Neutrophil (primary cell): ENCODE results near the gene SLC39A11.

Source experiments
- H3K27ac ChIP-seq: fragments of 200-600 bp; sonication (generic); 2 replicates; pipeline ENCODE4 v1.5.1; 2016; ENCODE audit warnings: mild to moderate bottlenecking, moderate library complexity
- H3K27me3 ChIP-seq: fragments of 200-600 bp; sonication (generic); 2 replicates; pipeline ENCODE4 v1.6.0; 2016; ENCODE audit warnings: mild to moderate bottlenecking
- H3K36me3 ChIP-seq: fragments of 200-600 bp; sonication (generic); 2 replicates; pipeline ENCODE4 v1.5.1; 2017
- H3K4me1 ChIP-seq, 2 experiments: fragments of 200-600 bp in 1 of 2; sonication (generic) in 1 of 2; 1 replicate in 1 of 2; 2 replicates in 1 of 2; pipeline versions ENCODE4 v1.5.1 to v1.6.1; 2013 to 2016; ENCODE audit warnings: low read depth in 1 of 2, low read length in 1 of 2, mild to moderate bottlenecking in 1 of 2, moderate library complexity in 1 of 2; ENCODE audit not compliant: control insufficient read depth in 1 of 2, insufficient read depth in 1 of 2
- H3K4me3 ChIP-seq, 2 experiments: fragments of 200-600 bp in 1 of 2; sonication (generic) in 1 of 2; 1 replicate in 1 of 2; 2 replicates in 1 of 2; pipeline ENCODE4 v1.5.1; 2013 to 2016; ENCODE audit warnings: low read depth in 1 of 2, low read length in 1 of 2, mild to moderate bottlenecking in 1 of 2, moderate library complexity in 1 of 2
- H3K9me3 ChIP-seq: fragments of 200-600 bp; sonication (generic); 2 replicates; pipeline ENCODE4 v1.5.1; 2016
- TF ChIP-seq, protein P1 (sequence below): fragments of 200-600 bp; sonication (generic); IDR thresholded peaks from 2 replicates; pipeline ENCODE4 v1.5.1; 2016; ENCODE audit warnings: antibody characterized with exemption

Gene SLC39A11

GRCh38 chr17:72699545-72699944, 392.9 kb downstream of the SLC39A11 start:
- no peaks in the 10 kb centered on the region for H3K27me3 ChIP-seq
- H3K4me3 ChIP-seq = no peak overlapping the region
- peaks cover 5% of the 10 kb centered on the region for H3K36me3 ChIP-seq
- no peak overlapping the region for H3K27ac ChIP-seq
- no peaks in the 10 kb centered on the region for H3K4me1 ChIP-seq
- TF ChIP-seq, protein P1, sequence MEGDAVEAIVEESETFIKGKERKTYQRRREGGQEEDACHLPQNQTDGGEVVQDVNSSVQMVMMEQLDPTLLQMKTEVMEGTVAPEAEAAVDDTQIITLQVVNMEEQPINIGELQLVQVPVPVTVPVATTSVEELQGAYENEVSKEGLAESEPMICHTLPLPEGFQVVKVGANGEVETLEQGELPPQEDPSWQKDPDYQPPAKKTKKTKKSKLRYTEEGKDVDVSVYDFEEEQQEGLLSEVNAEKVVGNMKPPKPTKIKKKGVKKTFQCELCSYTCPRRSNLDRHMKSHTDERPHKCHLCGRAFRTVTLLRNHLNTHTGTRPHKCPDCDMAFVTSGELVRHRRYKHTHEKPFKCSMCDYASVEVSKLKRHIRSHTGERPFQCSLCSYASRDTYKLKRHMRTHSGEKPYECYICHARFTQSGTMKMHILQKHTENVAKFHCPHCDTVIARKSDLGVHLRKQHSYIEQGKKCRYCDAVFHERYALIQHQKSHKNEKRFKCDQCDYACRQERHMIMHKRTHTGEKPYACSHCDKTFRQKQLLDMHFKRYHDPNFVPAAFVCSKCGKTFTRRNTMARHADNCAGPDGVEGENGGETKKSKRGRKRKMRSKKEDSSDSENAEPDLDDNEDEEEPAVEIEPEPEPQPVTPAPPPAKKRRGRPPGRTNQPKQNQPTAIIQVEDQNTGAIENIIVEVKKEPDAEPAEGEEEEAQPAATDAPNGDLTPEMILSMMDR = no peak
- no peaks in the 10 kb centered on the region for H3K9me3 ChIP-seq

- Histone ChIP-seq H3K27ac (no peak overlapping the region), H3K4me1 (no peaks in the 10 kb centered on the region), H3K9me3 (no peaks in the 10 kb centered on the region), H3K36me3 (peaks cover 10% of the 10 kb centered on the region), H3K27me3 (no peaks in the 10 kb centered on the region), H3K4me3 (no peak overlapping the region)
- TF ChIP-seq, protein P1 = no peak
Measured at GRCh38 chr17:72697602-72698146, 394.8 kb downstream of the SLC39A11 start.

DNA sequence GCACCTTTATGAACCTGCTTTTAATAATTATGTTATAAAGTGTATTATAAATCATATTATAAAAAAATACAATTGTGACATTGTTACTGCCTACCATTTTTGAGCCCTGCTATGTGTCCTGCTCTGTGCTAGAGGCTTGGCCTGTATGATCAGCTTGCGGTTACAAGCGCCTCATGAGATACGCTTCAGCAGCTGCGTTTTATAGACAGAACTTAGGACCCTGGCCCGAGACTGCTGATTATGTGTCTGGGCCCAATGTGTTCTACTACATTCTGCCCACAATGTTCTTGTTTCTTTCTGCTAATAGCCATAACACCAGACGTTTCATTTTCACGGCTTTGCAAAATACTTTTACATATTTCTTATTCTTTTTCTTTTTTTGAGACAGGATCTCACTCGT, 395.8 kb downstream of the SLC39A11 start:
- Histone ChIP-seq H3K27me3 (no peaks in the 10 kb centered on the region), H3K27ac (no peak overlapping the region), H3K36me3 (peaks cover 10% of the 10 kb centered on the region), H3K4me3 (no peak overlapping the region), H3K9me3 (no peaks in the 10 kb centered on the region), H3K4me1 (no peaks in the 10 kb centered on the region)
- TF ChIP-seq, protein P1 = no peak

- Histone ChIP-seq H3K4me1 (no peaks in the 10 kb centered on the region), H3K4me3 (no peak overlapping the region), H3K27me3 (no peaks in the 10 kb centered on the region), H3K36me3 (peaks cover 10% of the 10 kb centered on the region), H3K27ac (no peak overlapping the region), H3K9me3 (no peaks in the 10 kb centered on the region)
- TF ChIP-seq, protein P1 = no peak
Measured at GRCh38 chr17:72696156-72696555, 396.3 kb downstream of the SLC39A11 start.

- no peaks in the 10 kb centered on the region for H3K4me1 ChIP-seq
- H3K27me3 ChIP-seq = no peaks in the 10 kb centered on the region
- H3K4me3 ChIP-seq = no peak overlapping the region
Measured at GRCh38 chr17:72693956-72694355, 398.5 kb downstream of the SLC39A11 start.

More at GRCh38 chr17:72693956-72694355, 398.5 kb downstream of the SLC39A11 start:
- Histone ChIP-seq H3K27ac (no peak overlapping the region), H3K9me3 (no peaks in the 10 kb centered on the region), H3K36me3 (peaks cover 10% of the 10 kb centered on the region)
- TF ChIP-seq, protein P1 = no peak
